NK-92 (cell line): ENCODE measurements around the gene SGPP2.
"Not testable (repeated sequence)": the region's sequence is repeated elsewhere in the genome, so short reads cannot be mapped to it uniquely, and the experiment has no call there.

Source experiments
- DNase-seq: peaks from one replicate; lab custom pipeline; 2025; ENCODE audit not compliant: unreplicated experiment; lab: John Stamatoyannopoulos, UW

Gene SGPP2

DNA sequence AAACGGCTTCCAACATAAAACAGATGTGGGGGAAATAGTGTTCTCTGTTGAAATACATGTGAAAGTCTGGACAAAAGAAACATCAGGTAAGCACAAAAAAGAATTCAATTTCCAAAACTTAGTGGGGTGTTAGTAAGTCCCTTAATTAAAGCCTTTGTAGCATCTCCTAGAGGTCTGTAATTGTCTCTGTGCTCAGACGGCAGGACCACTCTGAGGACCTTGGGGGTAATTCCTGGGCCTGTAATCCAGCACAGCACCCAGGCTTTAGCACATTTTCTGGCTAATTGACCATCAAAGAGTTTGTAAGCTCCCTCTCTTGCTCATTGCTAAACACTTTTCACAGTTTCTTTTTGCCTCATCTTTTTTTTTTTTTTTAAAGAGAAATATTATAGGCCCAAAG is 151.3 kb downstream of the SGPP2 start:
- no peak for DNase-seq

DNA sequence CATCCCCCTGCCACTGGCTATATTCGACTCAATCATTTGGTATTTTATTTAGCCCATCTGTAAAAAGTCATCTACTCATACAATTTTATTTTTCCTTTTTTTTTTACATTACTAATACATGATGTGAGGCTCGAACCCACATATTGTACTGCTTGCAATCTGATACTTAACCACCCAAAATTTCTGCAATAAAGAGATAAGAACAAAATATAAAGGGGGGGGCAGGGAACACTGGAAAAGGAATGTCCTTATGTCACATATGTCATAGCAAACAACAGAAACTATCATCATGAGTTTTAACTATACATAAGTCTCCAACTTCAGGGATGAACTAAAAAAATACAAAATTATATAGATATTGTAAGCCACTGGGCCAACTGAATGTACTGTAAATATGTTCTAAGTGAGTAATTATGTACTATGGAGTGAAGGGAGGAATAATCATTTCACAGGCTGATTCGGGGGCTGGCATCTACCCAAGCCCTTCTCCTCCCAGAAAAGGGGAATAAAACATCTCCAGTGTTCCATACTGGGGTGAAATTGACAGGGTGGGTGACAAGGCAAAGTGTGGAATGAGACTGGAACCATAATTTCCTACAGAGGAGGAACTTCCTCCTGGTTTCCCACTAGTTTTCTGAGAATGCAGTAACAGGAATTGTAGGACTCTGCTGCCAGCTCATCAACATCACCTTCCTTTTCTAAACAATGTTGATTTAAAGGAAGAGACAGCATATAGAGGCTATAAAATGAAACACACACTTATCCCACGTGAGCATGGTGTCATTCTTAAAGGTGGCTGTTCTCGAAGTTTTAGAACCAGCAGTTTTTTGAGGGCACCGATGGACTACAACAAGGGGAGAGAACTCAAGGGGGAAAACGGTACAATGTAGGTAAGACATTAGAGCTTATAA is 152.1 kb downstream of the SGPP2 start:
- no peak for DNase-seq

DNA sequence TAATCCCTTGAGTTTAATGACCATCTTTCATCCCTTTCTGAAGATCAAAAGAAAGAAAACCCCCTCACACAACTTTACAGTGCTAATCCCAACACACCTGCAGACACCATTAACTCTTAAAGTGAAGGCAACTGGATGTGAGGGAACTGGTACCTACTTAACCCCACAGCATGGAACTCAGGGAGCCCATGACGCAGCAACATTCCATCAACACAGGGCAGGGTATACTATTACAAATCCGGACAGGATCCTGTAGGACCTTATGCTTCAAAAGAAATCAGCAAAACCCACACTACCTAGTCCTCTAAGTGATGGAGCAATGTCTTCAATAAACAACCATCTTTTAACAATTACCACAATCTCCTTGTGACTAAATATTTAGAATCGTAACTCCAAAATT is 153.0 kb downstream of the SGPP2 start:
- no peak for DNase-seq

DNA sequence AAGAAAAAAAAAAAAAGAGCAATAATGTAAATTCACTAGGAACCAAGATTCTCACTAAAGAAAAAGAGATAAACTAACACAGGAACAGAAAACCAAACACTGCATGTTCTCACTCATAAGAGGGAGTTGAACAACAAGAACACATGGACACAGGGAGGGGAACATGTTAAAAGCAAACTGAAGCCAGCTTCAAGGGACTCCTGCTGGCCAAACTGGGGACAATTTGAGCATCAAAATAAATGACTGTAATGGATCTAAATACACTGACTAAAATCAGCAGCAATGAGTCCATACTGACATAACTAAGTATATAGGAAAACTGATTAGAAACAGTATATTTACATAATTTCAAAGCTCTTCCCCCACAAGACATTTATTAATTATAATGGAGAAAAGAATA is 158.6 kb downstream of the SGPP2 start:
- DNase-seq: no peak

DNA sequence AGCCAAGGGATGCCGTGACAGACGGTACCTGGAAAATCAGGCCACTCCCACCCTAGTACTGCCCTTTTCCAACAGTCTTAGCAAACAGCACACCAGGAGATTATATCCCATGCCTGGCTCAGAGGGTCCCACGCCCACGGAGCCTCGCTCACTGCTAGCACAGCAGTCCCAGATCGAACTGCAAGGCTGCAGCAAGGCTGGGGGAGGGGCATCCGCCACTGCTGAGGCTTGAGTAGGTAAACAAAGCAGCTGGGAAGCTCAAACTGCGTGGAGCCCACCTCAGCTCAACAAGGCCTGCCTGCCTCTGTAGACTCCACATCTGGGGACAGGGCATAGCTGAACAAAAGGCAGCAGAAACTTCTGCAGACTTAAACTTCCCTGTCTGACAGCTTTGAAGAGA is 160.2 kb downstream of the SGPP2 start:
- not testable (repeated sequence) for DNase-seq

DNA sequence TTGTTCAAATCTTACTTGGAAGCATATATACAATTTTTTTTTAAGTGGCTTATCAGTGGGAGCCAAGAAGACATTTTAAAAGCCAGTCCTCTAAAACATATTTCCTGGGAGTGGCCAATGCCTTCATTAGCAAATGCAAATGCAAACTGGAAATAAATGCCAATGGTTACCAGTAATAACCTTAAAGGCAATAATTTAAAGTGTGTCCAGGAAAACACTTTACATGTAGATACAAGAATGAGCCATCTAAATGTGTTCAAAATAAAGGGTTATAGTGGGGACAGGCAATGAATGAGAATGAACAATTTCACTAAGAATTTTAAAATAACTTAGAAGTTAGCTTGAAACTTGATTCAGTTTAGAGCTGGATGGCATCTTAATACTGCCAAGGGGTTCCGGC is 167.3 kb downstream of the SGPP2 start:
- no peak for DNase-seq

DNA sequence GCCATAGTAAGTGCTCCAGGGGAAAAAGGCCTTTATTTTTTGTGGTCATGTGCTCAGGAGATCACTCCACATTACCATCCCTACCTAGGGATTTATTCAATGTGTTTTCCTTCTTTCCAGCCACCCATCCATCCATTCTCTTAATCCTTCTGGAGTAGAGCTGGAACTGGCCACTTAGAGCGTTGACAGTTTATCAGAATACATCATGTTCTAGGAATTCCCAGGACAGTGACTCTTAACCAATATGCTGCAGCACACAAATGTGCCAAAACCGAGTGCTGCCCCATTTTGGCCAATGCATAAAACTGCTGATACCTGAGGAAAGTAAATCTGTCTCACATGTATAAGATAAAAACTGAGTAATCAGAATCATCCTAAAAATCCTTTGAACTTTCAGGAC is 167.8 kb downstream of the SGPP2 start:
- no peak for DNase-seq

DNA sequence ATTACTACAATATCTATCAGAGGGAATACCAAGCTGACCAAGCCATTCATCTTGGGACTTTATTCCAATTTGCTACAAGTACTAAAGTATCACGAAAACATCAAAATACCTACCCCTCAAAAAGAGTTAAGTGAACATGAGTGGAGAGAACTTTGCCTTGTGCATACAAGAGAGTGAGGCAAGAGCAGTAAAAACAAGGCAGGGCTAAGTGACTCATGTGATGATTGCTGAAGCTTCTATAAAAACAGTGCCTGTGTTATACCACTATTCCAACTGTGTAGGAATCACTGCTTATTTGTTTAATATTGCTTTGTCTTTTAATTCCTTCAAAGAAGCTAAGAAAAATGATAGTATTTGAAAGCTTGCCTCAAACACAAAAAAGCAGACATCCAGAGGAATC is 170.3 kb downstream of the SGPP2 start:
- DNase-seq: no peak

DNA sequence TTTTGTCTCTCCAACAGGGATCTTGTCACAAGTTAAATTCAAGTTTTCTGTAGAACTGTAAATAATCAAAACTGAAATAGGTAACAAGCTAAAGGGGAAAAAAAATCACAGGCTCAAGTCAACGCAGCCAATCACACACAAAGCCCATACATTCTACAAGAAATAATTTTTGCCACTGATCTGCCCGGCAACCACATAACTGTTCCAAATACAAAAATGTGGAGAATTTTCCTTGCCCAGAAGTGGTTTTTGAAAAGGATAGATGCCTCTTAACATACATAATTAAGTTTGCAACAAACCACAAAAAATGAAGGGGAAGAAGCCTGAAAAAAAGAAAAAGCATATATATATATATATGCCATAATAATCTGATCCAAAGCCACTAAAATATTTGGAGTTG is 171.2 kb downstream of the SGPP2 start:
- no peak for DNase-seq

DNA sequence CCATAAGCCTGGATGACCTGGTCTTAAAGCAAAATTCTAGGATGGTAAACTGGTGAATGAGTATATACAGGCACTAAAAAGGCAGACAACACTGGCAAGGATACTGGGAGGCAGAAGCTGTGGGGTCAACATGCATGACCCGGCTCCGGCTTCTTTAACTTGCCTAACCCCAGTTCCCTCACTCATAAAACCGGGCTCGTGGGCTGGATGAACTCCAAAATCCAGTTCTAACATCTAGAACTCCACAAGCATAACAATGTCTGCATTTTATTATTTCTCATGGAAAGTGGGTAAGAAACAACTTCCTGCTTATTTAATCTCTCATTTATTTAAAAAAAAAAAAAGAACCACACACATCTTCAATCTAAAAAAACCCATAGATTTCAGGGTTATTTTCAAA is 174.3 kb downstream of the SGPP2 start:
- DNase-seq: no peak

DNA sequence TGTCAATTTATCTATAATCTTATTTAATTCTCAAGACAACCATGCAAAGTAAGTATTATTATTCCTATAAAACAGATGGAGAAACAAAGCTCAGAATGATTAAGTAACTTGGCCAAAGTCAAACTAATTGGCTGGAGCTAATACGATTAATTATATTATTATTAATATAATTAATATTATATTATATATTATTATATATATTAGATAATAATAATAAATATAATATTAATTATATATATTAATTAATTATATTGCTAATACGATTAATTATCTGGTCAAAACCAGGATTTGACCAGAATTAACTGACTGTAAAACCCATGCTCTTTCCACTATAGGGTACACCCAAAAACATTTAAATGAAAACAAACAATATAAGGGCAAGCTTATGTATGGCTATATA is 179.2 kb downstream of the SGPP2 start:
- DNase-seq: no peak

DNA sequence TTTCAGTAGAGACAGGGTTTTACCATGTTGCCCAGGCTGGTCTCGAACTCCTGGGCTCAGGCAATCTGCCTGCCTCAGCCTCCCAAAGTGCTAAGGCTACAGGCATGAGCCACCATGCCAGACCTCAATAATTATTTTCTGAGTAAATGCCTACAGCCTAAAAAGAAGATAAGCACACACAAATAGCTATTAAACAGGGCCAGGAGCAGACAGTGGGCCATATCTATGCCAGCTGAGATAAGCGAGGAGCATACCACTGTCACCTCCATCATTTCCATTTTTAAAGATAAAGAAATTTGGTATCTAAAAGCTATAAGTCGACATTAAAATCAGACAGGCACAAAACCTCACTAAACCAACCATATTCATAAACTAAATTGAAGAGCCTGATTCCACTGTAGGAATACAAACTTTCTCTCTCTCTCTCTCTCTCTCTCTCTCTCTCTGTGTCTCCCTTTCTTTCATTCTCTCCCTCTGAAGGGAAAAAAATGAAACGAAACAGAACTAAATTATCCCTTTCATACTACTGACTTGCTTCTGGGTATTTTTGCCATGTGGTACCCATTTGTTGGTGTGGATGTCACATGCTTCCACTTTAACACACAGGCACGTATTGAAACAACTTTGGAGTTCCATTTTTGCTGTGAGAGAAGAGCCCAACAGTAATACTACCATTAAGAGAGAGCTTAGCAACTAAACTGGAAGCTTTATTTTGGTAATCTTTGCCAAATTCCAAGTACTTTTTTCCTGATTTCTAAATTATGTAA is 180.6 kb downstream of the SGPP2 start:
- DNase-seq: no peak

DNA sequence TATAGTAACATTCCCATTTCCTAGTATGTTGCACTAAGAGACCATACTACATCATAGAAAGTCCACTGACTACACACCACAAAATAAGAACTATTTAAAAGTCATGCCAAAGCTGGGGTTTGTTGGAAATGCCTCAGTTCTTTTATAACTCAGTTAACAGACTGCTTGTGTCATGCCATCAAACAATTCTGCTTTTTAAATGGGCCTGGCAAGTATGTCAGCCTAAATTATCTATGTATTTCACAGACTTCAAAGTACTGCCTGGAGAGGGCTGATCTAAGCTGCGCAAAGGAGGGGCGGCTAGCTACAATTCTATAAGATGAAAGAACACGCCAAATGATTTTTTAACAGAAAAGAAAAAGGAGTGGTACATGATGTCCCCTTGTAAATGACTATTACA is 182.0 kb downstream of the SGPP2 start:
- no peak for DNase-seq

DNA sequence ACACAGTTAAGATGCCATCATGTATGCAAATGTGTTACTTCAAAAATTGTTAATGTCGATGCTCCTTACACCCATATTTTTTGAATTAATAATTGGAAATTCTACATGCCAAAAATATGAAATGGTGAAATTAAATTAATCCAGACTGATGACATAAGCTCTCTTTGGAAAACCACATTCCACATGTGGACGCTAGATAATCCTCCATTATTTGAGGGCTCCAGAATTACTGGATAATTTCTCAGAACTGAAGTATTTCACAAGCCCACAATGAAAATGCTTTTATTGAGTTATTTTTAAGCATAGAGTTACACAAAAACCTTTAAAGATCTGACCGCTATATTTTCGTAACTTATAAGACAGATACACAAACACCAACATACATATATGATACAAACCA is 183.7 kb downstream of the SGPP2 start:
- no peak for DNase-seq

DNA sequence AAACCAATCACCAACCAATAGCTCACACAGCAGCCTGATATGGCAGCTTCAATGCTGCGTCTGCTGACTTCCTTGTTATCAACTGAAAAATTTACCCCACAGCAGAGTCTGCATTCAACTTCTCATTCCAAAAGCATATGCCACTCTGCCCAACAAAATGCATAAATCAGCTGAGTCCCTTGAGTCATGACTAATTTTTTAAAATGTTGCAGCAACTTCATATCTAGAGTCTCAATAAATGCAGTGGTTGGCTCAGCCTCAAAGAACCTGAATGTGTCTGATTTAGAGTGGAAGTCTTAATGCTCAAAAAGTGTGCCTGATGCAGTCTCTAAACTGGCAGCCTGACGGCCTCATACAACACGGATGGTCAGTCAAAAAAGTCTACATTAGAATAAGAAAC is 185.0 kb downstream of the SGPP2 start:
- DNase-seq: no peak
